GM19043 (cell line): Measurements from ENCODE around the gene METTL14.

ENCODE experiments used
- ATAC-seq: cut with Tn5 transposase; IDR thresholded peaks from one replicate; pipeline ENCODE4 v1.9.1; 2021; ENCODE audit warnings: low read depth; ENCODE audit not compliant: unreplicated experiment

METTL14 gene

GRCh38 chr4:118756958-118757357 lies 71.8 kb downstream of the METTL14 start:
- ATAC-seq: no peak

GRCh38 chr4:118757761-118758251 lies 72.6 kb downstream of the METTL14 start:
- ATAC-seq: no peak

DNA sequence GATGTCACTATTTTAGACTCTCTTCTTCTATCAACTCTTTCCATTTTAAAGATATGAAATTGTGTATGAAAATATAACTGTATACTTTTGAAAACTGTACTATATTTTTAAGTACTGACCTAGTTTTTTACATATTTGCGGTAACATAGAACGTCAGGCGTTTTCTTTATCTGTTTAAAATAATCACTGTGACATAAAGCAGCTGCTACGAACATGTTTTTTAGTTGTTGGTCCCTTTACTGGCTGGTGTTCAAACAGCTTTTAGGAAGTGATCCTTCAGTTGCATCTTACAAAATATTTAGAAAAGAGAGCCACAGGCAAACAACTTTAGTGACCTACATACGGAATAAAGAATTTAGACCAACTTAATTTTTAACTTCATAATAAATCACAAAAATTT lies 73.1 kb downstream of the METTL14 start:
- ATAC-seq: no peak

GRCh38 chr4:118759481-118759880 lies 74.3 kb downstream of the METTL14 start:
- no peak for ATAC-seq

- ATAC-seq: peak; percentile 30
Observed at GRCh38 chr4:118760092-118760491, 74.9 kb downstream of the METTL14 start.

GRCh38 chr4:118760493-118760892 lies 75.3 kb downstream of the METTL14 start:
- ATAC-seq: peak; percentile 99

DNA sequence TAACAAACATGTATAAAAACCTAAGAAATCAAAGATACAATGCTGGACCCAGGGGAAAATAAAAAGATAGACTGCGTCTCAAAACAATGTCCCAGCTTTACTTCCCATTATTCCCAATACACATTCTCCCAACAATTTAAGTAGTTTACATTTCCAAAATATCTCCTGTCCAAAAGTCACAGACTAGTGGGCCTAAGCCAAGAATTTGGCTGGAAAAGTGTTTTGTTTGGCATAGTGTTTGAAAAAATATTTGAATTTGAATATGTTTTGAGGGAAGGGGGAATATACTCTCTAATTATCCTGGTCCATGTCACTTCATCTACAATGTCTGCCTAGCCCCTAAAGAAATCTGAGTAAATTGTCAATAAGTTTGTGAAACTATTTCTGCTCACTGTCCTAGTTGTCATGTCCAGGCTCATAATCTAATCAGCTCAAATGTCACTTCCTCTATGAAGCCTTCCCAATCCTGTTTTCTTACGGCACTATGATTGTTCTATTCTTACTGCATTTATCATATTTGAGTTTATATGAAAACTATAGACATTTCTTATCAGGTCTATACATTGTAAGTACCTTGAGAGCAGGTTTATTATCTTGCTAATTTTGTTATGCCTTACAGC lies 76.3 kb downstream of the METTL14 start:
- ATAC-seq: no peak

DNA sequence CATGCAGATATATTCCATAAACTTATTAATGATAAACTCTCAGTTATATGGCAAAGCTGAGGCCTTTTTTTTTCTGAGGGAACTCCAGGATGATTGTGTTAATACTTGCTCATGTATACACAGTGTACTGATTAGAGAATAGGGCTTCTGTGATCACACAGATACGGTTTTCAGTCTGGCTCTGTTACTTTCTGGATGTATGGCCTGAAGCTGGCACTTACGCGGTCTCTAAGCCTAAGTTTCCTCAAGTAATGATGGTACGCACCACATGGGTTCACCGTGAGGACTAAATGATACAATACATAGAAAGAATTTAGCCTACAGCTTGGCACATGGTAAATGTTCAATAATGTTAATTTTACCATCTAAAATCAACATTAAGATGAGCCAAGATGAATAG lies 77.0 kb downstream of the METTL14 start:
- no peak for ATAC-seq

- no peak for ATAC-seq
Observed at GRCh38 chr4:118762730-118763477, 77.7 kb downstream of the METTL14 start.
